Rectal smooth muscle tissue (tissue), 1 donor: Measurements from ENCODE around the gene BPIFA3.
"Not testable (repeated sequence)": the region's sequence is repeated elsewhere in the genome, so short reads cannot be mapped to it uniquely, and the experiment has no call there.

ENCODE experiments used
- H3K27ac ChIP-seq: one replicate; pipeline ENCODE4 v1.7.0; 2013; ENCODE audit warnings: low read depth, low read length, inconsistent platforms
- H3K27me3 ChIP-seq: one replicate; pipeline ENCODE4 v1.7.0; 2013; ENCODE audit warnings: low read length; ENCODE audit not compliant: control insufficient read depth, insufficient read depth
- H3K36me3 ChIP-seq: one replicate; pipeline ENCODE4 v1.7.0; 2013; ENCODE audit warnings: low read length; ENCODE audit not compliant: control insufficient read depth, insufficient read depth
- H3K4me1 ChIP-seq: one replicate; pipeline ENCODE4 v1.7.0; 2013; ENCODE audit warnings: low read length; ENCODE audit not compliant: control insufficient read depth, insufficient read depth
- H3K4me3 ChIP-seq: one replicate; pipeline ENCODE4 v1.7.0; 2013; ENCODE audit warnings: low read length
- H3K9ac ChIP-seq: one replicate; pipeline ENCODE4 v1.7.0; 2013; ENCODE audit warnings: low read length

The BPIFA3 gene

DNA sequence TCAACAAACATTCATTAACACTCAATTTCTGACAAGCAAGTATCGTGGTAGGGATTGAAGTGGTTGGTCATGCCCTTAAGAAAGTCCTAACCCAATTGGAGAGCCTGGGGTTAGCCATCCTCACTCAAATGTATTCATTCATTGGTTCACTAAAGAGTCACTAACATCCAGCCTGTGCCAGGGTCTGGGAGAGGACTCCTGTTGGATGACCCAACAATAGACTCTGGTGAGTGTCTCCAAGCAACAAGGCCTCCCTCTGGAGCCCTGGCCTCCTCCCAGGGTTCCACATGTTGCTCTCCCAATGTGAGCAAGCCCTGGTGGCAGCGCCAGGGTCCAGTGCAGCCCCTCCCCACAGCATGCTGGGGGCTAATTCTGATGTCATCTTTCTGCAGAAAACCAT, at the start of gene BPIFA3:
Gene BPIFA3 (plus strand): TSS at position 301 of the 400 bp plus-strand sequence. CDS start 185 bp downstream, outside the sequence.
- Histone ChIP-seq H3K36me3 (no peaks in the 10 kb centered on the region), H3K27ac (no peak within 1 kb of the TSS), H3K4me1 (no peaks in the 10 kb centered on the region), H3K9ac (no peak within 1 kb of the TSS), H3K27me3 (no peaks in the 10 kb centered on the region), H3K4me3 (no peak within 1 kb of the TSS)

DNA sequence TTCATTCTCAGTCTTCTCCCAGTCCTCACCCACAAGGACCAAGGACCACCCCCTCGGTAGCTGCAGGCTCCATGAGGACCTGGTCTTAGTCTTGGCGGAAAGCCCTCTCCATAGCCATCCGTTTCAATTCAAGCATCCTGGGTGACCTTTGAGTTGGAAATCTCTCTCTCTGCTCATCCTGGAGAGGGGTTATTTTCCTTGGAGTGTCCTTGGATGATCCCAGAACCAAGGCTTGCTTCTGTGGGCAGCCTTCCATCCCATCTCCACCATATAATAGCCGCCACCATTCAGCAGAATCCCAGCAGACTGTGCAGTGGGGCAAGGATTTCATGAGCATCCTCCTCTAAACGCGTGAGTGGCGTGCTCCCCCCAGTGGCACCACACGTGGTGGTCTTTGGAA, 49.3 kb upstream of the BPIFA3 start, which contains the start of gene BPIFA2:
Gene BPIFA2 (plus strand): TSS at position 301 of the 400 bp plus-strand sequence. CDS start 987 bp downstream, outside the sequence.
- Histone ChIP-seq H3K4me1 (no peaks in the 10 kb centered on the region), H3K27ac (no peak within 1 kb of the TSS), H3K4me3 (no peak within 1 kb of the TSS), H3K36me3 (no peaks in the 10 kb centered on the region), H3K9ac (no peak within 1 kb of the TSS), H3K27me3 (no peaks in the 10 kb centered on the region)

DNA sequence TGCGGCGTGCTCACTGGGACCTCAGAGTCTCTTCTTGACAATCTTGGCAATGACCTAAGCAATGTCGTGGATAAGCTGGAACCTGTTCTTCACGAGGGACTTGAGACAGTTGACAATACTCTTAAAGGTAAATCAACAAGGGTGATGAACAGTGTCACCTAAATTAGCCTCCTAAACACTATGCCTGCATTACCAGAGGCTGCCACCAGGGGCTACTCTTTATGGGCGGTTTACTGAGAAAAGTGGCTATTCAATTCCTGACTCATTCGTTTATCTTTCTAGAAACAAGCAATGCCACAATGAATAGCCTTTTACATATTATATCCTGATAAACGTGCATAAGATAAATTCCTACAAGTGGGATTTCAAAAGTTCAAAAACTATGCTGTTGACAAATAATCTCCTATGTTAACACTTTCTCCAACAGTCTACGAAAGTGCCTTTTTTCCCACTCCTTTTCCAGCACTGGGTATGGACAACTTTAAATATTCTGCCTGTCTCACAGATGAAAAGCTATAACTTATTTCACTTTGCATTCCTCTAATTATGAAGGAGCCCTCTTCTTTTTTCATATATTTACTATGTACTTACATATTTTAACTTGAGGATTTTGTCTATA, 47.9 kb upstream of the BPIFA3 start:
- H3K27me3 ChIP-seq = no peaks in the 10 kb centered on the region
- H3K27ac ChIP-seq = no peak overlapping the region
- no peak overlapping the region for H3K4me3 ChIP-seq
- H3K9ac ChIP-seq = no peak overlapping the region
- H3K36me3 ChIP-seq = no peaks in the 10 kb centered on the region
- H3K4me1 ChIP-seq = no peaks in the 10 kb centered on the region

DNA sequence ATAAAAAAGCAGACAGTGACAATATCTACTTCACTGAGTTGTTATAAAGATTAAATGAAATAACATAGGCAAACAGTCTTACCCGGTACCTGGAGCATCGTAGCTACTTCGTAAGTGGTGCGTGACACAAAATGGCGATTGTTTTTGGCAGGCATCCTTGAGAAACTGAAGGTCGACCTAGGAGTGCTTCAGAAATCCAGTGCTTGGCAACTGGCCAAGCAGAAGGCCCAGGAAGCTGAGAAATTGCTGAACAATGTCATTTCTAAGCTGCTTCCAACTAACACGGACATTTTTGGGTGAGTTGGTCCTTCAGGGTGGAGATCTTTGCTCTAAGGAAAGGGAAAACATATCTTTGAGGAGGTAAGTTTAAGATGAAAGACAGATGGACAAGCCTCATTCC, 44.4 kb upstream of the BPIFA3 start:
- H3K4me1 ChIP-seq = no peaks in the 10 kb centered on the region
- H3K36me3 ChIP-seq = no peaks in the 10 kb centered on the region
- H3K27me3 ChIP-seq = no peaks in the 10 kb centered on the region
- H3K4me3 ChIP-seq = no peak overlapping the region
- H3K9ac ChIP-seq = no peak overlapping the region
- H3K27ac ChIP-seq = no peak overlapping the region

DNA sequence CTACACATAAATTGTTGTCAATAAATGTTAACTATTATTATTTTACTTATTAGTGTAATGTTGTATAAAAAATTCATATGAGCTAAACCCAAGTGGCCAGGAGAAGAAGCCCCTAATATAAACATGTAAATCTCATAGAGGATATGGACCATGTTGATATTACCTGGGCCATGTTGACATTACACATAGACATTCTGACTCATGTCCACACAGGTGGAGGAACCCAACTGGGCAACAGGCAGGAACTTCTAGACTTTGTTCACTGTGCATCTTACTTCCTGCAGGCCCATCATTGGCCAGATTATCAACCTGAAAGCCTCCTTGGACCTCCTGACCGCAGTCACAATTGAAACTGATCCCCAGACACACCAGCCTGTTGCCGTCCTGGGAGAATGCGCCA, 42.0 kb upstream of the BPIFA3 start:
- Histone ChIP-seq H3K4me1 (no peaks in the 10 kb centered on the region), H3K4me3 (no peak overlapping the region), H3K9ac (no peak overlapping the region), H3K27me3 (no peaks in the 10 kb centered on the region), H3K36me3 (no peaks in the 10 kb centered on the region), H3K27ac (no peak overlapping the region)

DNA sequence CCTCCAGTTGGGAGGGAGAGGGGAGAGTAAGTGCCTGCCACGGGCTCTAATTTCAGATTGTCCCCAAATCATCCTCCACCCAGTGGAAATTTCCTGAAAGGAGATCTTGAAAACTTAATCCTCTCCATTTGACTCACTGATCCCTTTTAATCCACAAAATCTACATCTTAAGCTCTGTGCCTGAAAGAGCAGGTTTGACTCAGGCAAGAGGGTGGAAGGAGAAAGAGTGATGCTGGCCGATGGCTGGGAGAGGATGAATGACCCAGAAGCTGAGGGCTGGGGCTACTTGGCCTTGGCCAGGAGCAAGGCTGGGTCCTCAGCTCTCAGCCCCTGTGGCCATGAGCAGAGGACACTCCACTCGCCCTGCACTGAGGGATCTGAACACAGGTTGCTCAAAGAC, 41.1 kb upstream of the BPIFA3 start:
- Histone ChIP-seq H3K4me3 (no peak overlapping the region), H3K36me3 (no peaks in the 10 kb centered on the region)

DNA sequence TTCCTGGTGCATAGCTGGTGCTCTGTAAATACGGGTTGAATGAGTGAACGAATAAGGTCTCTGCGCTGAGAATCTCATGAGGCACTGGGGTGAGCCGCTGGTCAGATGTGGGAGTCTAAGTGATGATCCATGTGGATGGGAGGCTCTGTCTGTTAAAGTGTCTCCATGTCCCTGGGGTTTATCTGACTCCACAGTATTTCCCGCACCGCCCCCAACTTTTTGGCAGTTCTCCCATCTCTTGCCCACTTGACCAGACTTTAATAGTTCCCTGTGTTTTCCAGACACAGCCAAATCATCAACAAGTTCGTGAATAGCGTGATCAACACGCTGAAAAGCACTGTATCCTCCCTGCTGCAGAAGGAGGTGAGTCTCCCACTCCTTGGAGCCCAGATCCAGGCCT, 39.3 kb upstream of the BPIFA3 start:
- Histone ChIP-seq H3K36me3 (no peaks in the 10 kb centered on the region), H3K4me1 (no peaks in the 10 kb centered on the region), H3K27ac (no peak overlapping the region), H3K4me3 (no peak overlapping the region), H3K27me3 (no peaks in the 10 kb centered on the region), H3K9ac (no peak overlapping the region)

More for the DNA sequence above, 41.1 kb upstream of the BPIFA3 start:
- no peaks in the 10 kb centered on the region for H3K4me1 ChIP-seq
- no peak overlapping the region for H3K9ac ChIP-seq
- H3K27me3 ChIP-seq = no peaks in the 10 kb centered on the region
- H3K27ac ChIP-seq = no peak overlapping the region

DNA sequence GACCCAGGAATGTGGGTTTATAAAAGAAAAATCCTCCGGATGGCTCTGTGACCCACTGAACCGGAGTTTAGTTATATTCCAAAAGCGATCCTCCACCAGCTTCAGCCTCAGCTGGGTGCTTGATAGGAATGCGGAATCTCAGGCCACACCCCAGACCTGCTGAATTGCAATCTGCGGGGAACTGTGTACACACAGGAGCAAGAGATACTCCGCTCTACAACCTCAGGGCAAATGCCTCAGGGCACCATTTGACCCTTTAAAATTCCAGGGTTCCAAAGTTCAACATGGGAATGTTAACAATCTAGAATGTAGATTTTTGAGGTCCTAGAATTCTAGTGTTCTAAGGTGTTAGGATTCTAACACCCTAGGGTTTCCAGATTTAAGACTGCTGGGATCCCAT, 38.4 kb upstream of the BPIFA3 start:
- Histone ChIP-seq H3K4me1 (no peaks in the 10 kb centered on the region), H3K36me3 (no peaks in the 10 kb centered on the region), H3K27me3 (no peaks in the 10 kb centered on the region), H3K9ac (no peak overlapping the region), H3K4me3 (no peak overlapping the region), H3K27ac (no peak overlapping the region)

DNA sequence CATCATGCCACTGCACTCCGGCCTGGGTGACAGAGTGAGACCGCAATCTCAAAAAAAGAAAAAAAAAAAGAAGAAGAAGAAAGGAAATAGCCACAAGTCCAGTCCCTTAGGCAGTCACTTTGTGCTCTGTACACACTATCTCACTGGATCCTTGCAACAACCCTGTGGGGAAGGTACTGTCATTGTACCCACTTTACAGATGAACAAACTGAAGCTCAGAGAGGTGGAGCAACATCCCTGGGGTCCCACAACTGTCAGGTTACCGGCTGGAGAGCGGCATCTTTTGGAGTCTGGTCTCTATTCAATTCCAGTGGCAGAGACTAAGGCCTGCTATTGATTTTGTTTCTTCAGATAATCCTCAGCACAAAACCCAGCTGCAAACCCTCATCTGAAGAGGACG, 37.0 kb upstream of the BPIFA3 start:
- Histone ChIP-seq H3K27me3 (no peaks in the 10 kb centered on the region), H3K9ac (no peak overlapping the region), H3K27ac (no peak overlapping the region), H3K4me1 (no peaks in the 10 kb centered on the region), H3K36me3 (no peaks in the 10 kb centered on the region), H3K4me3 (no peak overlapping the region)

DNA sequence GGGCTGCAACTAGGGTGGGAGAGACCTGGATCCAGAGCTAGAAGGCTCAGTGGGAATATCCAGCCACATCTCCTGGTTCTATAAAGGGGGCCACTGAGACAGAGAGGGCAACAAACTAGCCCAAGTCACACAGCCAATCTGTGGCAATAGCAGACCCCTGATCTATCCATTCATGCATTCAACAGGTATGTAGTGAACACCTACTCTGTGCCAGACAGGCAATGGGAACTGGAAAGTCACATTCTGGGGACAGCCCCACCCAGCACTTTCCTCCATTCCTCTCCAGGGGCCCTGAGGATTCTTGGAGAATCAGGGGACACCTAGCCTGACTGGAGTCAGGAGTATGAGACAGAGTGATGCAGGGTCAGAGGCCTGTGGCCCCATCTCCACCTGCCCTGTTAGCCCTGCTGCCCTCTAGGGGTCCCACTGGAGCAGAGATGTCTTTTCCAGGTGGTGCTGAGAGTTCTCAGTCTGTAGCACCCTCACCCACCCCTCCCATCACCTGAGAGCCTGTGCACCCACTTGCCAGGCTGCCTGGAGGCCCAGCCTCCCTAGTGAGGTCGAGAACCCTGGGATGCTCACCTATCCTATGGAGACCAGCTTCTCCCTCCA, 35.6 kb upstream of the BPIFA3 start:
- H3K4me3 ChIP-seq = no peak overlapping the region
- no peak overlapping the region for H3K27ac ChIP-seq
- no peaks in the 10 kb centered on the region for H3K4me1 ChIP-seq
- no peaks in the 10 kb centered on the region for H3K27me3 ChIP-seq
- H3K36me3 ChIP-seq = no peaks in the 10 kb centered on the region
- H3K9ac ChIP-seq = no peak overlapping the region

DNA sequence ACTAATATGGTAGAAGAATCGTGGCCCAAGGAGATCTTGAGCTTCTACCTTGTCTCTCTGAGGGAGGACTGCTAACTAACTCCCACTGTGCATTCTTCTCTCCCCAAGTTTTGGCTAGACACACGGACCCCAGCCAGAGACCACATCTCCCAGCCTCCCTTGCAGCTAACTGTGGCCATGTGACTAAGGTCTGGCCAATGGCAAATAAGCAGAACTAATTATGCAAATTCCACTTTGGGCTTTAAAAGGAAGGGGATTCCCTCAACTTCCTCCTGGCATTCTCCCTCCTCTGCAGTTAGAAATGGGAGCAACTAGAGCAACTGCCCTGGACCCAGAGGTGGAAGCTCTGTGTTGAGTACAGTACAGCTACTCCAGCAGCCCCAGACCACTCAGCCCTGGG, 33.8 kb upstream of the BPIFA3 start:
- H3K9ac ChIP-seq = no peak overlapping the region
- no peaks in the 10 kb centered on the region for H3K36me3 ChIP-seq
- no peak overlapping the region for H3K27ac ChIP-seq
- no peaks in the 10 kb centered on the region for H3K4me1 ChIP-seq
- H3K27me3 ChIP-seq = no peaks in the 10 kb centered on the region
- H3K4me3 ChIP-seq = no peak overlapping the region

DNA sequence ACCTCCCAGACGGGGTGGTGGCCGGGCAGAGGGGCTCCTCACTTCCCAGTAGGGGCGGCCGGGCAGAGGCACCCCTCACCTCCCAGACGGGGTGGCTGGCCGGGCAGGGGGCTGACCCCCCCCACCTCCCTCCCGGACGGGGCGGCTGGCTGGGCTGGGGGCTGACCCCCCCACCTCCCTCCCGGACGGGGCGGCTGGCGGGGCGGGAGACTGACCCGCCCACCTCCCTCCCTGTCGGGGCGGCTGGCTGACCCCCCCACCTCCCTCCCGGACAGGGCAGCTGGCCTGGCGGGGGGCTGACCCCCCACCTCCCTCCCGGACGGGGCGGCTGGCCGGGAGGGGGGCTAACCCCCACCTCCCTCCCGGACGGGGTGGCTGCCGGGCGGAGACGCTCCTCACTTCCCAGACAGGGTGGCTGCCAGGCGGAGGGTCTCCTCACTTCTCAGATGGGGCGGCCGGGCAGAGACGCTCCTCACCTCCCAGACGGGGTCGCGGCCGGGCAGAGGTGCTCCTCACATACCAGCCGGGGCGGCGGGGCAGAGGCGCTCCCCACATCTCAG, 32.0 kb upstream of the BPIFA3 start:
- H3K36me3 ChIP-seq, H3K9ac ChIP-seq, H3K27ac ChIP-seq, H3K27me3 ChIP-seq, H3K4me3 ChIP-seq, H3K4me1 ChIP-seq: not testable (repeated sequence)

DNA sequence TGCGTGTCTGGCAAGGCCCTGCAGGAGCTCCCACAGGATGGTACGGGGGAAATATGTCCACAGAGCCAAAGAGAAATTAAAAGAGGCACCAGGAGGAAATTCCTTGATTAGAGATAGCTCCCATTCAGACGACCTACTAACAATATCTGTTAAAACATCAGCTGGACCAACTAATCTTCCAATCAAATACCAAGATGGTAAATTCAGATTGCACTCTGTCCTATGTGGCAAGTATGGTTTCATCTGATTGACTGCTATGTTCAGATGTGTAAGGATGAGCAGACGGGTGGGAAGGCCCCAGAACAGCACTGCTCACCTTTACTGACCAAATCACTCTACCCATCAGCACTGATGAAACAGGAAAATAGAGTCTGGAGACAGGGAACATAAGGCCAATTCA, 29.7 kb upstream of the BPIFA3 start:
- Histone ChIP-seq H3K27ac (no peak overlapping the region), H3K9ac (no peak overlapping the region), H3K27me3 (no peaks in the 10 kb centered on the region), H3K4me1 (no peaks in the 10 kb centered on the region), H3K4me3 (no peak overlapping the region), H3K36me3 (no peaks in the 10 kb centered on the region)
